Left lung (tissue), 10 donors: Measurements from ENCODE around the gene IER3IP1. TPM values are rescaled to one million over a fixed set of nuclear protein-coding genes. Genes with fewer than 3 reads are reported as not detected.
"Not testable (repeated sequence)": the region's sequence is repeated elsewhere in the genome, so short reads cannot be mapped to it uniquely, and the experiment has no call there.

Experiments
- ATAC-seq: fragments of 200-7000 bp; cut with Tn5 transposase; one replicate; pipeline ENCODE4 v1.9.1; 2020; ENCODE audit warnings: moderate library complexity
- DNase-seq, 4 donors: peaks; one replicate each; pipeline ENCODE4 v3.0.0-alpha.2; 2013 to 2020
- H3K27ac ChIP-seq, 2 donors: fragments of 200-600 bp; sonication (generic) in 1 of 2; one replicate each; pipeline versions ENCODE4 v1.5.0 to v1.8.0; 2020 to 2021
- H3K27me3 ChIP-seq, 2 donors: fragments of 200-600 bp; sonication (generic) in 1 of 2; one replicate each; pipeline versions ENCODE4 v1.5.0 to v1.8.0; 2020 to 2021
- H3K36me3 ChIP-seq, 2 donors: fragments of 200-600 bp; sonication (generic) in 1 of 2; one replicate each; pipeline versions ENCODE4 v1.5.0 to v1.8.0; 2020 to 2021
- H3K4me1 ChIP-seq, 2 donors: fragments of 200-600 bp; one replicate each; pipeline ENCODE4 v1.8.0; 2021
- H3K4me3 ChIP-seq, 2 donors: fragments of 200-600 bp; sonication (generic) in 1 of 2; one replicate each; pipeline versions ENCODE4 v1.5.0 to v1.8.0; 2020 to 2021; ENCODE audit warnings: mild to moderate bottlenecking in 1 of 2
- H3K9me3 ChIP-seq, 2 donors: fragments of 200-600 bp; sonication (generic) in 1 of 2; one replicate each; pipeline versions ENCODE4 v1.5.0 to v1.8.0; 2020 to 2021
- CTCF ChIP-seq, 2 donors: fragments of 200-600 bp; sonication (generic) in 1 of 2; IDR thresholded peaks; one replicate each; pipeline versions ENCODE4 v1.5.0 to v1.8.0; 2021; ENCODE audit warnings: antibody characterized with exemption in 2 of 2
- intact Hi-C, 2 donors: fragments of 100-400 bp; cut with DNase I; formaldehyde crosslinking; loops; one replicate each; pipeline versions ENCODE4 v1.11.2 to v1.14.2; 2022
- polyA plus RNA-seq, 6 donors: library from polyadenylated mRNA; unstranded; fragments of 120-200 nt; gene quantifications; one replicate each; pipeline ENCODE4 v1.2.1, GENCODE V29; 2013; ENCODE audit not compliant: insufficient read length in 6 of 6
- total RNA-seq, 2 donors: library from RNA; stranded (reverse); fragmentation: NEBNext Ultra II Directional; extraction: Animal tissue kit (Norgen Biotek cat#: 25700); gene quantifications; one replicate each; pipeline ENCODE4 v1.2.1, GENCODE V29; 2021
- donor health status: DM: no; HTN: yes; CAD: no.
- donor health status: DM: no; HTN: no; CAD: no.

Gene IER3IP1
- total and polyA plus RNA-seq, 8 donors: 14.6 to 28.0 (median 23.5) TPM

DNA sequence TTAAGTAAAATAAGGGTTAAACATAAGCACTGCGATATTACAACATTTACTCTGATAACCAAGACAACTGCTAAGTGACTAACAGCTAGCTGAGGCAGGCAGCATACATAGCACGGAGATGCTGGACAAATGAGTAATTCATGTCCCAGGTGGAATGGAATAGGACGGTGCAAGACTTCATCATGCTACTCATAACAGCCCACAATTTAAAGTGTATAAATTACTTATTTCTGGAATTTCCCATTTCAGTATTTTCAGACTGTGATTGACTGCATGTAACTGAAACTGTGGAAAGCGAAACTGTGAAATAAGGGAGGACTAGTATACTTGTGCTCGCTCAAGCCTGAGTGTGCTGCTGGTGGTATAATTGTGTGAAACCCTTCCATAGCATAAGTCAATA lies 12.9 kb downstream of the IER3IP1 start:
- no peak for TF ChIP-seq CTCF (IDR thresholded peaks at IDR 0.05)
- Histone ChIP-seq H3K4me1 (peaks cover 0 to 3% of the 10 kb centered on the region in 2 donors), H3K27me3 (no peaks in the 10 kb centered on the region), H3K9me3 (no peaks in the 10 kb centered on the region), H3K27ac (no peak overlapping the region), H3K4me3 (no peak overlapping the region), H3K36me3 (no peaks in the 10 kb centered on the region)
- DNase-seq (no peak), ATAC-seq (peak; percentile 29)
- intact Hi-C loops: no loop called here

GRCh38 chr18:47160256-47160655 lies 15.9 kb downstream of the IER3IP1 start:
- no peak for ATAC-seq
- Histone ChIP-seq H3K9me3 (no peaks in the 10 kb centered on the region), H3K27ac (no peak overlapping the region), H3K4me1 (no peaks in the 10 kb centered on the region), H3K4me3 (no peak overlapping the region), H3K36me3 (peaks cover 0 to 12% of the 10 kb centered on the region in 2 donors), H3K27me3 (no peaks in the 10 kb centered on the region)
- TF ChIP-seq CTCF (IDR thresholded peaks at IDR 0.05): no peak
- DNase-seq: no peak
- intact Hi-C loops: no loop called here

GRCh38 chr18:47158404-47158803 lies 17.8 kb downstream of the IER3IP1 start:
- H3K27ac ChIP-seq, H3K4me3 ChIP-seq, H3K9me3 ChIP-seq, intact Hi-C loops, ATAC-seq, H3K4me1 ChIP-seq, H3K27me3 ChIP-seq: not testable (repeated sequence)
- DNase-seq: peak in 1 of 4 donors; percentile 28
- peaks cover 0 to 30% of the 10 kb centered on the region in 2 donors for H3K36me3 ChIP-seq

DNA sequence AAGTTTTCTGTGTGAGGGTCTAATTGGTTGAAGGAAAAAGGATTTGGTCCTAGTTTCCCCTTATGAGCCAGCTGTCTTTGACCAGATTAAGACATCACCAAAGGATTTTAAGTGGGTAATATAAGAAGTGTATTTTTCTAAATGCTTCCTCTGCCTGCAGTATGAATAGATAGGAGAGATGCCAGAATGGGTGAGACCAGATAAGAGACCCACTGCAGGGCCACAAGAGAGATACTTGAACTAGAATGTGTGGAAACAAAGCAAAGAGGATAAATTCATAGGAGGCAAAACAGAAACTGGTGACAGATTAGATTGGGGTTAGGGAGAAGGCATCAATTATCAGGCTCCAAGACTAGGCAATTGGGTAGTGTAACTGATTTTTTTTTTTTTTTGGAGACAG lies 24.7 kb downstream of the IER3IP1 start:
- intact Hi-C loops: no loop called here
- H3K27ac ChIP-seq: peak overlapping the region in 1 of 2 donors; percentile 95
- DNase-seq (no peak), ATAC-seq (no peak)
- H3K27me3 ChIP-seq: no peaks in the 10 kb centered on the region
- H3K4me1 ChIP-seq: peaks cover 8 to 28% of the 10 kb centered on the region in 2 donors
- TF ChIP-seq CTCF (IDR thresholded peaks at IDR 0.05): no peak
- no peaks in the 10 kb centered on the region for H3K9me3 ChIP-seq
- H3K4me3 ChIP-seq: peak overlapping the region in 1 of 2 donors; percentile 76
- peaks cover 0 to 31% of the 10 kb centered on the region in 2 donors for H3K36me3 ChIP-seq

GRCh38 chr18:47150824-47151366 lies 25.3 kb downstream of the IER3IP1 start:
- Histone ChIP-seq H3K27ac (peak overlapping the region; percentile 92 to 95), H3K9me3 (no peaks in the 10 kb centered on the region), H3K4me1 (peaks cover 8 to 28% of the 10 kb centered on the region in 2 donors), H3K27me3 (no peaks in the 10 kb centered on the region), H3K36me3 (peaks cover 0 to 25% of the 10 kb centered on the region in 2 donors), H3K4me3 (peak overlapping the region; percentile 62 to 76)
- intact Hi-C loops: no loop called here
- DNase-seq (peak in 1 of 4 donors; percentile 50), ATAC-seq (peak; percentile 3)
- no peak for TF ChIP-seq CTCF (IDR thresholded peaks at IDR 0.05)
